H1 (cell line): ENCODE results near the gene SPATA19.

Source experiments
- ASH2L ChIP-seq: fragments of 200-600, 300-600 bp; sonication (generic); IDR thresholded peaks from one replicate; pipeline ENCODE4 v1.7.1; 2017; ENCODE audit warnings: low read length
- CEBPB ChIP-seq: IDR thresholded peaks from 2 replicates; pipeline ENCODE4 v1.6.1; 2012; ENCODE audit warnings: low read depth, low read length
- CTCF ChIP-seq, 3 experiments: IDR thresholded peaks; 1 replicate in 2 of 3; 2 replicates in 1 of 3; pipeline versions ENCODE4 v1.5.1 to v1.6.1; 2011; ENCODE audit warnings: low read length in 3 of 3, mild to moderate bottlenecking in 3 of 3, inconsistent platforms in 2 of 3, low read depth in 1 of 3, moderate library complexity in 1 of 3; ENCODE audit not compliant: insufficient read depth in 1 of 3; ENCODE audit errors: control extremely low read depth in 1 of 3
- EZH2 ChIP-seq: fragments of 200-600 bp; sonication (generic); IDR thresholded peaks from 2 replicates; pipeline ENCODE4 v1.7.1; 2012; ENCODE audit warnings: low read depth, mild to moderate bottlenecking, moderate library complexity, low read length, inconsistent platforms; ENCODE audit not compliant: severe bottlenecking
- JUND ChIP-seq: IDR thresholded peaks from 2 replicates; pipeline ENCODE4 v1.6.1; 2011; ENCODE audit warnings: mild to moderate bottlenecking, improper control_type of control experiment, low read length
- NANOG ChIP-seq: IDR thresholded peaks from 2 replicates; pipeline ENCODE4 v1.6.1; 2011; ENCODE audit warnings: low read length, low read depth, mild to moderate bottlenecking, inconsistent platforms; ENCODE audit not compliant: insufficient read depth, poor library complexity, severe bottlenecking
- POLR2A ChIP-seq, 2 experiments: IDR thresholded peaks; 1 replicate in 1 of 2; 2 replicates in 1 of 2; pipeline ENCODE4 v1.6.1; 2011; ENCODE audit warnings: low read depth in 2 of 2, low read length in 2 of 2, mild to moderate bottlenecking in 2 of 2; ENCODE audit errors: control extremely low read depth in 1 of 2
- RAD21 ChIP-seq, 2 experiments: IDR thresholded peaks in 1 of 2; conservative IDR thresholded peaks in 1 of 2; 2 replicates each; pipeline ENCODE4 v1.6.1; 2011; ENCODE audit warnings: low read depth in 2 of 2, low read length in 2 of 2, improper control_type of control experiment in 1 of 2, inconsistent platforms in 1 of 2, mild to moderate bottlenecking in 1 of 2, moderate library complexity in 1 of 2
- RNF2 ChIP-seq: fragments of 200-900, 300-1000 bp; sonication (generic); IDR thresholded peaks from 2 replicates; pipeline ENCODE4 v1.7.1; 2016; ENCODE audit warnings: borderline replicate concordance, low read depth, mild to moderate bottlenecking, antibody characterized with exemption, low read length; ENCODE audit not compliant: poor library complexity, severe bottlenecking; ENCODE audit errors: missing control alignments
- TAF1 ChIP-seq: IDR thresholded peaks from 2 replicates; pipeline ENCODE4 v1.6.1; 2011; ENCODE audit warnings: mild to moderate bottlenecking, low read depth, low read length
- TBP ChIP-seq: IDR thresholded peaks from 2 replicates; pipeline ENCODE4 v1.6.1; 2011; ENCODE audit warnings: low read depth, low read length, improper control_type of control experiment
- ZNF274 ChIP-seq: IDR thresholded peaks from 2 replicates; pipeline ENCODE4 v1.7.0; 2012; ENCODE audit warnings: low read length, borderline replicate concordance; ENCODE audit errors: extremely low read depth

- TF ChIP-seq NANOG (no peak), RAD21 (IDR thresholded peaks at IDR 0.05 in 1 of 2, conservative IDR thresholded peaks at IDR 0.05 in 1 of 2; ENCODE audit: low read depth in 2 of 2, low read length in 2 of 2) (no peak), CTCF (IDR thresholded peaks at IDR 0.05; ENCODE audit: control extremely low read depth in 1 of 3, insufficient read depth in 1 of 3, low read depth in 1 of 3, low read length in 3 of 3) (no peak), POLR2A (IDR thresholded peaks at IDR 0.05; ENCODE audit: control extremely low read depth in 1 of 2, low read depth in 2 of 2, low read length in 2 of 2) (no peak), JUND (no peak), TBP (no peak), ASH2L (no peak), TAF1 (no peak), EZH2 (no peak), ZNF274 (no peak), RNF2 (no peak), CEBPB (no peak)
Measured at GRCh38 chr11:133800666-133801065, 44.6 kb downstream of the SPATA19 start.
